Measurements from ENCODE around the gene USE1.

DNA sequence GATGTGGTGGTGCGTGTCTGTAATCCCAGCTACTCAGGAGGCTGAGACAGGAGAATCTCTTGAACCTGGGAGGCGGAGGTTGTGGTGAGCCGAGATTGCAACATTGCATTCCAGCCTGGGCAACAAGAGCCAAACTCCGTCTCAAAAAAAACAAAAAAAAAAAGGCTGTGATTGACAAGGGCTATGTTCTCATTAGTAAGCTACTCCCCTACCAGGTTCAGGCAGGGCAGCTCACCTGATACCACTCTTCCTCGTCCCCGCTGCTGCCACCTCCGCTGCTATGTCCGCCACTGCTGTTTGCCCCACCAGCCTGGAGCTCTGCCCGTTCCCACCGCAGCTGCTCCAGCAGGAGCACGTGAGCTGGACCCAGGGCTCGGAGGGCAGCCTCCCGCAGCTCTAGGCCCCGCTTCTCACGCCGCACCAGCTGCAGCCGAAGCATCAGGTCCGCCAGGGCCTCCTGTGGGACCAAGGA is 40.0 kb downstream of the USE1 start:
- TF ChIP-seq RAD21 (IDR thresholded peaks at IDR 0.05): no peak
- TF ChIP-seq, protein P1, sequence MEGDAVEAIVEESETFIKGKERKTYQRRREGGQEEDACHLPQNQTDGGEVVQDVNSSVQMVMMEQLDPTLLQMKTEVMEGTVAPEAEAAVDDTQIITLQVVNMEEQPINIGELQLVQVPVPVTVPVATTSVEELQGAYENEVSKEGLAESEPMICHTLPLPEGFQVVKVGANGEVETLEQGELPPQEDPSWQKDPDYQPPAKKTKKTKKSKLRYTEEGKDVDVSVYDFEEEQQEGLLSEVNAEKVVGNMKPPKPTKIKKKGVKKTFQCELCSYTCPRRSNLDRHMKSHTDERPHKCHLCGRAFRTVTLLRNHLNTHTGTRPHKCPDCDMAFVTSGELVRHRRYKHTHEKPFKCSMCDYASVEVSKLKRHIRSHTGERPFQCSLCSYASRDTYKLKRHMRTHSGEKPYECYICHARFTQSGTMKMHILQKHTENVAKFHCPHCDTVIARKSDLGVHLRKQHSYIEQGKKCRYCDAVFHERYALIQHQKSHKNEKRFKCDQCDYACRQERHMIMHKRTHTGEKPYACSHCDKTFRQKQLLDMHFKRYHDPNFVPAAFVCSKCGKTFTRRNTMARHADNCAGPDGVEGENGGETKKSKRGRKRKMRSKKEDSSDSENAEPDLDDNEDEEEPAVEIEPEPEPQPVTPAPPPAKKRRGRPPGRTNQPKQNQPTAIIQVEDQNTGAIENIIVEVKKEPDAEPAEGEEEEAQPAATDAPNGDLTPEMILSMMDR (IDR thresholded peaks at IDR 0.05; ENCODE audit: low read depth, low read length, missing input control): no peak
- TF ChIP-seq YY1 (IDR thresholded peaks at IDR 0.05): no peak
- TF ChIP-seq EGR1 (IDR thresholded peaks at IDR 0.05; ENCODE audit: low read depth in 2 of 2): no peak
- TF ChIP-seq, protein P2, sequence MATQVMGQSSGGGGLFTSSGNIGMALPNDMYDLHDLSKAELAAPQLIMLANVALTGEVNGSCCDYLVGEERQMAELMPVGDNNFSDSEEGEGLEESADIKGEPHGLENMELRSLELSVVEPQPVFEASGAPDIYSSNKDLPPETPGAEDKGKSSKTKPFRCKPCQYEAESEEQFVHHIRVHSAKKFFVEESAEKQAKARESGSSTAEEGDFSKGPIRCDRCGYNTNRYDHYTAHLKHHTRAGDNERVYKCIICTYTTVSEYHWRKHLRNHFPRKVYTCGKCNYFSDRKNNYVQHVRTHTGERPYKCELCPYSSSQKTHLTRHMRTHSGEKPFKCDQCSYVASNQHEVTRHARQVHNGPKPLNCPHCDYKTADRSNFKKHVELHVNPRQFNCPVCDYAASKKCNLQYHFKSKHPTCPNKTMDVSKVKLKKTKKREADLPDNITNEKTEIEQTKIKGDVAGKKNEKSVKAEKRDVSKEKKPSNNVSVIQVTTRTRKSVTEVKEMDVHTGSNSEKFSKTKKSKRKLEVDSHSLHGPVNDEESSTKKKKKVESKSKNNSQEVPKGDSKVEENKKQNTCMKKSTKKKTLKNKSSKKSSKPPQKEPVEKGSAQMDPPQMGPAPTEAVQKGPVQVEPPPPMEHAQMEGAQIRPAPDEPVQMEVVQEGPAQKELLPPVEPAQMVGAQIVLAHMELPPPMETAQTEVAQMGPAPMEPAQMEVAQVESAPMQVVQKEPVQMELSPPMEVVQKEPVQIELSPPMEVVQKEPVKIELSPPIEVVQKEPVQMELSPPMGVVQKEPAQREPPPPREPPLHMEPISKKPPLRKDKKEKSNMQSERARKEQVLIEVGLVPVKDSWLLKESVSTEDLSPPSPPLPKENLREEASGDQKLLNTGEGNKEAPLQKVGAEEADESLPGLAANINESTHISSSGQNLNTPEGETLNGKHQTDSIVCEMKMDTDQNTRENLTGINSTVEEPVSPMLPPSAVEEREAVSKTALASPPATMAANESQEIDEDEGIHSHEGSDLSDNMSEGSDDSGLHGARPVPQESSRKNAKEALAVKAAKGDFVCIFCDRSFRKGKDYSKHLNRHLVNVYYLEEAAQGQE (IDR thresholded peaks at IDR 0.05): no peak
- no peak for TF ChIP-seq TAF1 (conservative IDR thresholded peaks at IDR 0.05)
- TF ChIP-seq, protein P3, sequence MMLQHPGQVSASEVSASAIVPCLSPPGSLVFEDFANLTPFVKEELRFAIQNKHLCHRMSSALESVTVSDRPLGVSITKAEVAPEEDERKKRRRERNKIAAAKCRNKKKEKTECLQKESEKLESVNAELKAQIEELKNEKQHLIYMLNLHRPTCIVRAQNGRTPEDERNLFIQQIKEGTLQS (IDR thresholded peaks at IDR 0.05): no peak
- TF ChIP-seq JUND (IDR thresholded peaks at IDR 0.05): no peak
- TF ChIP-seq RXRA (IDR thresholded peaks at IDR 0.05): no peak
- TF ChIP-seq, protein P4, sequence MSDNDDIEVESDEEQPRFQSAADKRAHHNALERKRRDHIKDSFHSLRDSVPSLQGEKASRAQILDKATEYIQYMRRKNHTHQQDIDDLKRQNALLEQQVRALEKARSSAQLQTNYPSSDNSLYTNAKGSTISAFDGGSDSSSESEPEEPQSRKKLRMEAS (IDR thresholded peaks at IDR 0.05): no peak
- no peak for TF ChIP-seq HNF4G (IDR thresholded peaks at IDR 0.05)
